AG08395 (cell line): ENCODE results near the gene PCDHB1.
"Not testable (repeated sequence)": the region's sequence is repeated elsewhere in the genome, so short reads cannot be mapped to it uniquely, and the experiment has no call there.

ENCODE experiments used
- DNase-seq: peaks from one replicate; pipeline ENCODE4 v3.0.0; 2012; ENCODE audit warnings: mixed read lengths, low spot score

PCDHB1 gene

GRCh38 chr5:141077826-141078225, 26.7 kb downstream of the PCDHB1 start:
- DNase-seq, result peak; percentile 3

- DNase-seq, result no peak
These were observed 31.1 kb downstream of the PCDHB1 start for GRCh38 chr5:141082228-141082627.

DNA sequence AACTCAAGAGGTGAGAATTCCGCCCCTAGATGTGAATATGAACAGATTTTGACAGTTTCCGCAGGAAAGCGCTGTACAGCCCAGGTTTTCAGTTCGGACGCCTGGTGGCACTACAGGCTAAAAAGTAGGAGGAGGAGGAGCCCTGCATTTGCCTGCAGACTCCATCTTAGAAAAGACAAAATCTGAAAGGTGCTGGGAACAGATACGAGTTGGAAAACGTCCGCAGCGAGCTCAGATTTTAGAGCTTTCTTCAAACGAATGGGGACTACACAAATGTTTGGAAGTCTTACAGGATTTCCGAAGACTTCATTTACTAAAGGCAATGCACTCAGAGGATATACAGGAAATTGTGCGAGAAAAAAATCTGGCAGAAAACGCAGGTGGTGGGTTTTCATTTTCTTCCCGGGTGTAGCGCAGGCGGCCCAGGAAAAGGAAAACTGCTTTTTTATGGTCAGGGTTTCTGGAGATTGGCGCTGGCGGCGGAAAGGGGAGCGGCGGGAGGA, 33.4 kb downstream of the PCDHB1 start:
- peak; percentile 70 for DNase-seq

GRCh38 chr5:141094481-141095262, 43.5 kb downstream of the PCDHB1 start, which contains the start of gene PCDHB2:
Gene PCDHB2, plus strand, starts transcription at chr5:141094615. Its CDS starts 176 bp downstream, at chr5:141094791.
- peak; percentile 41 for DNase-seq

GRCh38 chr5:141095263-141095641, 44.1 kb downstream of the PCDHB1 start:
- peak; percentile 1 for DNase-seq

GRCh38 chr5:141096181-141096580, 45.0 kb downstream of the PCDHB1 start:
- DNase-seq, result not testable (repeated sequence)

GRCh38 chr5:141096586-141096985, 45.4 kb downstream of the PCDHB1 start:
- not testable (repeated sequence) for DNase-seq

- DNase-seq, result peak; percentile 60
These were observed 49.1 kb downstream of the PCDHB1 start, which contains the start of gene PCDHB3 for GRCh38 chr5:141100243-141100805. Gene PCDHB3, plus strand, starts transcription at chr5:141100473. Its CDS starts 177 bp downstream, at chr5:141100650.

- DNase-seq, result no peak
These were observed 49.9 kb downstream of the PCDHB1 start for GRCh38 chr5:141101059-141101458.

DNA sequence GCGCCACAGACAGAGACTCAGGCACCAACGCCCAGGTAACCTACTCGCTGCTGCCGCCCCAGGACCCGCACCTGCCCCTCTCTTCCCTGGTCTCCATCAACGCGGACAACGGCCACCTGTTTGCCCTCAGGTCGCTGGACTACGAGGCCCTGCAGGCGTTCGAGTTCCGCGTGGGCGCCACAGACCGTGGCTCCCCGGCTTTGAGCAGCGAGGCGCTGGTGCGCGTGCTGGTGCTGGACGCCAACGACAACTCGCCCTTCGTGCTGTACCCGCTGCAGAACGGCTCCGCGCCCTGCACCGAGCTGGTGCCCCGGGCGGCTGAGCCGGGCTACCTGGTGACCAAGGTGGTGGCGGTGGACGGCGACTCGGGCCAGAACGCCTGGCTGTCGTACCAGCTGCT, 50.9 kb downstream of the PCDHB1 start:
- DNase-seq, result not testable (repeated sequence)

DNA sequence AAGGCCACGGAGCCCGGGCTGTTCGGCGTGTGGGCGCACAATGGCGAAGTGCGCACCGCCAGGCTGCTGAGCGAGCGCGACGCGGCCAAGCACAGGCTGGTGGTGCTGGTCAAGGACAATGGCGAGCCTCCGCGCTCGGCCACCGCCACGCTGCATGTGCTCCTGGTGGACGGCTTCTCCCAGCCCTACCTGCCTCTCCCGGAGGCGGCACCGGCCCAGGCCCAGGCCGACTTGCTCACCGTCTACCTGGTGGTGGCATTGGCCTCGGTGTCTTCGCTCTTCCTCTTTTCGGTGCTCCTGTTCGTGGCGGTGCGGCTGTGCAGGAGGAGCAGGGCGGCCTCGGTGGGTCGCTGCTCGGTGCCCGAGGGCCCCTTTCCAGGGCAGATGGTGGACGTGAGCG, 51.3 kb downstream of the PCDHB1 start:
- DNase-seq, result not testable (repeated sequence)

GRCh38 chr5:141105350-141105749, 54.2 kb downstream of the PCDHB1 start:
- no peak for DNase-seq
